Activated CD4-positive, alpha-beta T cell treated with anti-CD3 and anti-CD28 coated beads for 4 hours (primary cell): ENCODE results near the gene KIF18B.
"Not testable (repeated sequence)": the region's sequence is repeated elsewhere in the genome, so short reads cannot be mapped to it uniquely, and the experiment has no call there.

ENCODE experiments used
- DNase-seq, 2 donors: peaks; one replicate each; pipeline ENCODE4 v3.0.0-alpha.2; 2020

The KIF18B gene

DNA sequence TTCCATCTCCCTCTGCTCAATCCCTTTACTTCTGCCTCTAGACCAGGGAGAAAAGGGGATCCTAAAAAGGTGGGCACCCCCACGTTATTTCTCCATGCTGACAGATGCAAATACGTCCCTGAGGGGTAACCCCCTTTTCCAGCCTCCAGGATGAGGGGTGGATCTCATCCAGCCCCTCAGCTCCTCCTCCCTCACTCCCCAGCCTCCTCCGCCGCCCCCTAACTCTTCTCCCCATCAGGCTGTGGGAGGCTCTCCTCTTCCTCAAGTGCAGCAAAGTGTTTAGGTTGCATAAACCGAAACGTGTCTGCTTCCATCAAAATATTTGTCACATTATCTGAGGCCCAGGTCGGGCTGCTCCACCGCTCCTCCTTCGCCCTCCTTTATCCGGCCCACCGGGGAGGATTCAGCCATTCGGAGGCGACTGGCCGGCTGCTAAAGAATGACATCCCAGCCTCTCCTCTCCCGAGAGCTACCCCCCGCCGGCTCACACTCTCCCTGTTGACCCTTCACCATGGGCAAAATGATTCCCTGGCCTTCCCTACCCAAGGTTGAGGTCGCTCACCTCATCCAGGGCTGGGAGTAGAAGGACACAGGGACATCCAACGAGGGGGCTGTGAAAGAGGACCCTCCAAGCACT is 21.7 kb upstream of the KIF18B start:
- no peak for DNase-seq

DNA sequence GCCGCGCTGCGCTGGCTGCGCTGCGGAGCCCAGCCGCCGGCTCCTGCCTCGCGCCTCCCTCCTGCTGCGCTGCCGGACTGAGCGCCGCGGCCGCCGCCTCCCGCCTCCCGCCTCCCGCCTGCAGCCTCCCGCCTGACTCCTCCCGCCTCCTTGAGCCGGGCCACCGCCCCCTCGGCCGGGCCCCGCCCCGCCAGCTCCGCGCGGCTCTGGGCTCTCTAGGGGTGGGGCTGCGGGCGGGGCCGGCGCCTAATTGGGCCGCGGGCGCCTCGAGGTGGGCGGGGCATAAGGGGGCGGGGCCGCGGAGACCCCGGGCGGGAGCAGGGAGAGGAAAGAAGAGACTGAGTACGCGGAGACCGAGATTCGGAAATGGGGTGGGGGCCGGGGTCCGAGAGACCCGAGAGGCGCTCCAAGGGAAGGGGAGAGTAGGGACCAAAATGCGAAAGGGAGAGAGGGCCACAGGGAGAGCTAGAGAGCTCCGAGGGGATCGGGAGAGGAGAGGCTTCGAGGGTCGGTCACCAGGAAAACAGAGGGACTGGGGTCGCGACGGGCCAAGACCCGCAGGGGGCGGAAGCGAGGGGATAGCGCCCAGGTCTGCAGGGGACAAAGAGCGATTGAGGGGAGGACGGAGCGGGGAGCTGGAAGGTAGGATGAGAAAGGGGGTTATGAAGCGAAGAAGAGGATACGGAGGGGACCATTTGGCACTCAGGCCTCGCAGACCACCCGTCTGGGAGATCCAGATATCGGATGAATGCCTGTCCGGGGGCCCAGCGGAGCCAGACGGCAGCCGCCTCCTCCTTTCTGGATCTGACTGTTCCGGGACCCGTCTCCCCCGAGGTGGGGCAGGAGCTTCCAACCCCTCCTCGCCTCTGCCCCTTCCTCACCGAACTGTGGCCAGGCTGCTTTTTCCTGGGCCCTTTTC is 20.9 kb upstream of the KIF18B start, which contains the start of gene C1QL1:
TSS of gene C1QL1 (minus strand) at position 79 of the 919 bp plus-strand sequence. CDS start 255 bp downstream, outside the sequence.
- DNase-seq = peak; percentile 83 to 88

DNA sequence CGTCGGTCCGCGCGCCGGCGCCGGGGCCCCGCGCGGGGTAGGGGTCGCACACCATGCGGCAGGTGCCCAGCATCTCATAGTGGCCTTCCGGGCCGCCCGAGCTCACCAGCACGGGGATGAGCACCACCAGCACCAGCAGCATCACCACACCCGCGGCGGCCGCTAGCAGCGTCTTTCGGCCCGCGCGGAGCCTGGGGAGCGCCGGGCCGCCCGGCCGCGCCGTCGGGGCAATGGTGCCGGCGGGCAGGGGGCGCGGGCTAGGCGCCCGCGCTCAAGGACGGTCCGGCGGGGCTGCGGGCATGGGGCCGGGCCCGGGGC is 20.3 kb upstream of the KIF18B start:
- DNase-seq = no peak

DNA sequence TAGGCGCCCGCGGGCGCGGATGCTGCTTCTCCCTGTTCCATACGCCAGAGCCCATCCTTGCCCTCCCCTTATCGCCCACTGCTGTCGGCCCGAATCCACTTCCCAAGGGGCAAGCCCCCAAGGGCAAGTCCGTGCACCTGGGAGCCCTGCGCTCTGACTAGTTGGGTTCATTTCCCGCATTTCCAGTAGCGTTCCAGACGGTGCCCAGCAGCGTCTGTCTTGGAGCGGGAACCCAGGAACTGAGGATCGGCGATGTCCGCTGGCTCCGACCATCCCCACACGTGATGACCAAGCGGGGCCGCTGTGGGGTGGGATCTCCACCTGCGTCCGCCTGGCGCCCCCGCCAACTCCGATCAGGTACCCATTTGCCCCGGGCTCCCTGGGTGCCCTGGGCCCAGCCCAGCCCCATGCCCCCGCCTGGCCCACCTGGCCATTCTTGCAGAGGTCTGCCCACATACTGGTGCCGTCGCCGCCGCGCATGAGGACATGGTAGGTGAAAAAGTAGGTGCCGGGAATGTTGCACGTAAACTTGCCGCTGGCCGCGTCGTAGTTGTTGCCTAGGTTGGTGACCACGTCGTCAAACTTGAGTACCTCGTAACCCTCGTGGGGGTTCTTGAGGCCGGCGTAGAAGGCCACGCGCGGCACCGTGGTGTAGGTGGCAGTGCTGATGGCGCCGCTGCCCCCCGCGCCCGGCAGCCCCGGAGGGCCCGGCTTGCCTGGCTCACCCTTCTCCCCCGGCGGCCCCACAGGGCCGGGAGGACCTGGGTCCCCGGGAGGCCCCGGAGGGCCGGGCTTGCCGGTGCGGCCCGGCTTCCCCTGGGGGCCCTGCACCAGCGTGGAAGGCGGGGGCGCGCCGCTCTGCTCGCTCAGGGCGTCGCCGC is 19.7 kb upstream of the KIF18B start:
- DNase-seq = no peak

DNA sequence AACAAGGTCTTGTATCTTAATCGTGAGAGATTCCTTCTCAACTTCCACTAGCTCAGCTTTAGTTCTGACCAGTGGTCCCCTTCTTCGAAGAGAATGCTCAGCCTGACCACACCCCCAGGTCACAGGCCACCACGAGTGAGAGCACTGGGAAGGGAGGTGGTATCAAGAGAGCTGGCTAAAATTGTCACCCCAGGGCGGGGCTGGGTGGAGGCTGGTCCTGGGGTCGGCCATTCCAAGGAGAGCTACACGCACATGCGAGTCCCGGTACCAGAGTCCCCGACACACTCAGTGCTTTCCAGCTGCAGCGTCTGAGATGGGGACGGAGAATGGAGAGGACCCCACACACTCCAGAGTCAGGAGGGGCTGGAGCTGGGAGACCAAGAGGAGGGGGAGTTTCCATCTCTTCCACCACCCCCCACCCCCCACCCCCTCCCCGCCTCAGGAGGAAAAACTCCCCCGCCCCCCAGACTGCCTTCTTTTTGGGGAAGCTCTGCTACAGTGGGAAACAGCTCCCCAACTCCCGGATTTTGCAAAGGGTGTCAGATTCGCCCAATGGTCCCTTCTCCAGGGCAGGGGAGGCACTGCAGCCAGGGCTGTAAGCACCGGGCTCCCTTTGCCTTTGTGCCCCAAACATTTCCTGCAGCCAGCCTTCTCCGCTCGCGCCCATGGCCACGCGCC is 18.9 kb upstream of the KIF18B start:
- DNase-seq = no peak

DNA sequence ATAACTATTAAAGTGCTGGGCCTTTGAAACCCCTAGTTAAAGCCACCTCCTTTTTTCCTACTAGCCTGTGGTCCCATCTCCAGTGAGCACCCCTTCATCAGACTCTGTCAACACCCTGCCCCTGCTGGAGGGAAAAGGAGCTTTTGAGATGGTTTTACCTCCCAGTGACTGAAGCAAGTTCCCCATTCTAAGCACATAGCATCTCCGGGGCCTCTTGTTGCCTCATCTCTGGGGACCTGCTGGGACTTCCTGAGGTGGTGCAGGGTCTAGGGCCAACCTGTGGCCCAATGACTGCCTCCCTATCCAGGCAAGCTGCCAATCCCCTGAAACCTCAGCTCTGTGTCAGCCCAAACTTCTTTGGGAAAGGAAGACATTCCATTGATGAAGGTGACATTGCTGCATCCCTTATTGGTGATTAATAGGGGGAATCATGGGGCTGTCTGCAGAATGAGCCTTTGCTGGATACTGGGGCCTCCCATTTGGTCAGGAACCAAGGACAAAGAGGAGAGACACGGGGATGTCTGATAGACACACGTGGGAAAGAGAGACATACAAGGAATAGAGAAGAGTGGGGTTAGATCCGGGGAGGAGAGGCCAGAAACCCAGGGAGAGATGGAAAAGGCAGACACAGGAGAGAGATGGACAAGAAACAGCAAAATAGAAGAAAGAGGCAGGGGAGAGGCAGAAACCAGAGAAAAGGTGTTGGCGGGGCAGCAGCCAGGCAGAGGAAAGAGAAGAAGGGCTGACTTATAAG is 18.1 kb upstream of the KIF18B start:
- DNase-seq = no peak

DNA sequence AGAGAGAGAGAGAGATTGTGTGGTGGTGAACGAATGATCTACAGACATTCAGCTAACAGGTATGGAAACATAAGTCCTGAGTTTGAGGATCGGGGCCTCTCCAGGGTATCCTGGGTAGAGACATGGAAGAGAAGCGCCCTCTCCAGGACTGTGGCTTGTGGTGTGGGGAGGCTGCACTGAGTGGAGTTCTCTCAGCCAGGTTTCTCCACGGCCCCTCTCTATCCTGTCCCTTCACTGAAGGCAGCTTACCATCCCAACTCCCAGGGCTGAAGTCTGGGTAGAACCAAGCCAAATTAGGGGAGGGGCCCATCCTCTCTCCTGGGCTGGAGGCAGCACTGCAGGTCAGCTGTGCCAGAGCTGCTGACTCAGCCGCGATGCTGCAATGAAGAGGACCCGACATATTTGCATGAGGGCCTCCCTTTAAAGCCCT is 14.4 kb upstream of the KIF18B start:
- no peak for DNase-seq

DNA sequence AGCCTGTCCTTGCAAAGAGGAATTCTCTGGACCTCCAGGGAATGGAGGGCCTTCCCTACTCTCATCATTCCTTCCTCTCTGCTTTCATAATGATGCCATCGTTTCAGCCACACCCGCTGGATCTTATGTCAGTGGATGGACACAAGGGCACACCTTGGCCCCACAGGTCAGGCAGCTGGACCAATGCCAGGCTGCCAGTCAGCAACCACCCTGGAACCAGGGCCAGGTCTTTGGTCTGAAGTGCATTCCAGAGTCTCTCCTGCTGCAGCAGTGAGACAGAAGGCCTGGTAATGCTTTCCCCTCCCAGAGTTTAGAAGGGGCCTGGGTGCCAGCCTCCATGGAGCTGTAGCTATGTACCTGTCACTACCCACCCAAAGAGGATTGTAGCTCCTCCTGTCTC is 13.1 kb upstream of the KIF18B start:
- DNase-seq = no peak

DNA sequence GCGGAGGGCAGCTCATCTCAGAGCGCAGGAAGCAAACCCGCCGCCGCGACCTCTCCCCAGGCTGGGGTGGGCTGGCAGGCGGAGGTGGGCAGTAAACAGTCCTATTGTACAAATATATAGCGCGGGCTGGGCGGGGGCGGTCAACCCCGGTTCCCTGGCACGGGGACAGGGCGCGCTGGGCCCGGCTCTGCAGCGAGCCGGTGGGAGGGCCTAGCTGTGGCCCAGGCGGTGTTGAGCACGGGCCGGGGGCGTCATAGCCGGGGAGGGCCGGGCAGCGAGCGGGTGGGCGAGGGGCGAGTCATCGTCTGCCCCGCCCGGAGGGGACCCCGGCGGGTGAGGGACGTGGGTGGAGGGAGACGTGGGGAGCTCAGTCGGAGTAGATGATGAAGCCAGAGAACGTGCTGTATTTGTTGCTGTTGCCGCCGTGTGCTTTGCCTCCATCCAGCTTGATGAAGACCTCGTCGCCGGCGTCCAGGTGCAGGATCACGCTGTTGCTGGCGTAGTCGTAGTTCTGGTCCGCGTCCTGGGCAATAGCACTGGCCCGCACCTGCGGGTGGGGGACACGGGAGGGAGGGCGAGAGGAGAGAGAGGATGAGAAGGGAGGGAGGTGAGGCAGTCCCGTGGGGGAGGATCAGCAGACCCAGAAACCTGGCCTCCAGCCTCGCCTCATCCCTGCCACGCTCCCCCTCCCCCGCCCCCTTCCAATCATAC is 12.4 kb upstream of the KIF18B start:
- DNase-seq = peak in 1 of 2 donors; percentile 59

DNA sequence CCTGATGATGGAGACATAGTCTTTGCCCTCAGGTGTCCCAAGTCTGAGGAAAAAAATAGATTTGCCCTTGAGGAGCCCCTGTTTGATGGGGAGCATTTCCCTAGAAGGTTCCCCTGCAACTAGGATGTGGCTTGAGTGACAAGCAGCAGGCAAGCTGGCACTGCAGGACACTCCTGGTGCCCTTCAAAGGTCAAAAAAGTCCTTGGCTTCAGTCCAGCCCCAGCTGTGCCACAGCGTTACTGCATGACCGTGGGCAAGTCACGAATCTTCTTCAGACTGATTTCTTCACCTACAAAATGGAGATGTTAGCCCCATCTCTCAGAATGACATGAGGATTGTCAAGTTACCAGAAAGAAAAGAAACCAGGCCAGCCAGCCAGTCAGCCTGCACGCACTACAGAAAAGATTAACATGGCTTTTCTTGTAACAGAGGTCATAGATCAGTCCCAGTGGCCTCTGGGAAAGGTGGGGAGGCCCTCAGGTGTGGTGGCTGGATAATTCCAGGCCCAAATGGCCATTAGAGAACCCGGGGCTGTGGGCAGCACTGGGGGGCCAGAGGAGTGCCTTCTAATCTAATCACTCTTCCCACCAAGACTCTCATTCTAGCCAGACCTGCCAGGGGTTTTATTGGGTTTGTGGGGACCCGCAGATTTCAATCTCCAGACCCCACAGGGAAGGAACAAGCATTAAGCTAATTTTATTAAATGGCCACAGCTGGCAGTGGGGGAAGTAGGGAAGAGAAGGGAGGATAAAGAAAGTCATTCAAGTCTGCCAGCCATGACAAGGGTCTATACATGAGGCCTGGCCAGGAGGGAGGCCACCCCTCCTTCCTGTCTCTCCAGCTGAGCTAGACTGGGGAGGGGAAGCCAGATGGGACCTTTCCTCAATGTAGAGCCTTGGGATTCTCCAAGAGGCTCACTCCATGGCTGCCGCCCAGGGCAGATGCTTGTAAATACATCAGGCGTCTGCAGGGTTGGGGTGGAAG is 9.7 kb upstream of the KIF18B start:
- no peak for DNase-seq

DNA sequence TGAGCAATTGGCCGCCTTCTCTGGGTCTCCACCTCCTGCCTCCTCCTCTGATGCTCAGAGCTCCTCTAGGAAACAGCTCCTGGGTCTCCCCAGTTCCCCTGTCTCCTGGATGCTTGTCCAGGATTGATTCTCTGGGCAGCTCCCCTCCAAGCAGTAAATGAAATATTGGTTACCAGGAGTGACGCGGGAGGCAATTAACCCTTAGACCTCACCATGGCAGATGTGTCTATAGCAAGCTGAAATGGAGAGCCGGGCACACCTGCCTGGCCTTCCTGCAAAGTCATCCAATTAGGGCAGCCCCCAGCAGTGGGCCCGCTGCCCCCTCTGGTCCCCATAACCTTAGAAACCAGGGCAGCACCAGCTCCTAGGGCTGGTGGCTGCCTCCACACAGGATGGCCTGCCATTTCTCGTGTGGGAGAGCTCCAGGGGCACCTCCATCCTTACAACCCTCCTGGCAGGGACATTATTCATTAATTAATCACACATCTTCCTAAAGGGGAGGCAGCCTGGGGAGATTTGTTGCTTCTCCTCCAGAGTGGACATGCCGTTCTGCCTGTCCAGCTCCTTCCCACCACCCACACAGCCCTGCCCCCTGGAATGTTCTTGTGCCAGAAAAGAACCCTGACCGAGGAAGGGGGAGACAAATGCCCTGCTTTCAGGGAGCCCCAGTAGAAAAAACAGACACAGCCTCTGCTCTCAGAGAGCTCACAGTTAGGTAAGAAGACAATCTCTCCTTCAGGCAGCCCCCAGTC is 8.3 kb upstream of the KIF18B start:
- DNase-seq = no peak

DNA sequence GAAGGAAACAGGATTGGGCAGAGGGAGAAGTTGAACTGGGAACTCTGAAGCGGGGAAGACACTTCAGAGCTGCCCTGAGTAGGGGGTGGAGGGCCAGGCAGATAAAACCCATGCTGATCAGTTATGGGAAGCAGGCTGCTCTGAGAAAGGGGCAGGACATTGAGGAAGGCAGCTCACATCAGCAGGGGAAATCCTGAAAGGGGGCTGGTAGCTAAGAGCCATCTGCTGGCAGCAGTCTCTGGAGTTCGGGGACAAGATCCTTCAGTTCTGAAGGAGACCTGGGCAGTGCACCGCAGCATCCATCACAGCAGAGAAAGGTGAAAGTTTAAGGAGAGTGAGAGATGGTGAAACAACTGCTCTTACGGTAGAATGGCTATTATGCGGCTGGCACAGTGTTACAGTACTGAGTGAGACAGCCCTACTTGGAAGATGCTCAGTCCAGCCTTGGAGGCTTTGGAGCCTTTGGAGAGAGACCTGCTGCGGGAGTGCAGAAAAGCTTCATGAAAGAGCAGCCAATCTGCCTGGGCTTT is 5.4 kb upstream of the KIF18B start:
- DNase-seq = no peak

DNA sequence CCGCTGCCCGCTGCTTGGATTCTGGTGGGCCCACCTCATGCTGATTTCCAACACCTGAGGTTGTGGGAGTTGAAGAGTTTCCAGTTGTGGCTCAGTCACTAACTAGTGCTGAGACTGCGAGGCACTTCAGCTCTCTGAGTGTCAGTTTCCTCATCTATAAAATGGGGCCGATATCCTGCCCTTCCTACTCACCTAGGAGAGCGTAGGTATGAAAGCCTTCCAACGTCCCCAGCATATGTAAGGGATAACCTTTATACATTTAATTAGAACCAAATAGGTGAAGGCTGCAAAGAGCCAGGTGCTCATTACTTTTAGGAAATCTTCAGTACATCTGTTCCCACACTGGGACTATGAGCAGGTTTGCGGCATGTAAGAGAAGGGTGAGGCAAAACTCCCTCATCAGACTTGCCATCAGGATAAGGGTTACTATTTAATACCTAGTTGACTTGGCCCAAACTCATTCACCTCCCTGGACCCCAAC is 782 bp upstream of the KIF18B start:
- peak in 1 of 2 donors; percentile 6 for DNase-seq

DNA sequence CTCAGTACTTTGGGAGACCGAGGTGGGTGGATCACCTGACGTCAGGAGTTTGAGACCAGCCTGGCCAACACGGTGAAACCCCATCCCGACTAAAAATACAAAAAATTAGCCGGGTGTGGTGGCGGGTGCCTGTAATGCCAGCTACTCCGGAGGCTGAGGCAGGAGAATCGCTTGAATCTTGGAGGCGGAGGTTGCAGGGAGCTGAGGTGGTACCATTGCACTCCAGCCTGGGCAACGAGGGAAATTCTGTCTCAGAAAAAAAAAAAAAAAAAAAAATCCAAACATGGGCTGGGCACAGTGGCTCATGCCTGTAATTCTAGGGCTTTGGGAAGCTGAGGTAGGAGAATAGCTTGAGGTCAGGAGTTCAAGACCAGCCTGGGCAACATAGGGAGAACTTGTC is 1.9 kb downstream of the KIF18B start:
- not testable (repeated sequence) for DNase-seq

DNA sequence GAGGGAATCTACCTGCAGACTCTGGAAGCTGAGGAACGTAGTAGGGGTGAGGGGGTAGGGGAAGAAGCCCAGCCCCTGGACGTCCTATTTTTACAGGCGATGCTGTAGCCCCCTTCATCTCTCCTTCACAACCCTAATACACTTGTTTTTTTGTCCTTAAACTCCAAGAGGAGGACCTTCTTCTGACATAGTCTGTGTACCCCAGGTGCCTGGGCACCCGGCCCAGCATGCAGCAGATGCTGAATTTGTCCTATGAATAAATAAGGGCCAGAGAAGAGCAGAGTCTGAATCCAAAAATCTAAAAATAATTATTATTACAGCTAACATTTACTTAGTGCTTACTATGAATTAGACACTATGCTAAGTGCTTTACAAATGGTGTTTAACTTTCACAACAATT is 5.1 kb downstream of the KIF18B start:
- DNase-seq = no peak

DNA sequence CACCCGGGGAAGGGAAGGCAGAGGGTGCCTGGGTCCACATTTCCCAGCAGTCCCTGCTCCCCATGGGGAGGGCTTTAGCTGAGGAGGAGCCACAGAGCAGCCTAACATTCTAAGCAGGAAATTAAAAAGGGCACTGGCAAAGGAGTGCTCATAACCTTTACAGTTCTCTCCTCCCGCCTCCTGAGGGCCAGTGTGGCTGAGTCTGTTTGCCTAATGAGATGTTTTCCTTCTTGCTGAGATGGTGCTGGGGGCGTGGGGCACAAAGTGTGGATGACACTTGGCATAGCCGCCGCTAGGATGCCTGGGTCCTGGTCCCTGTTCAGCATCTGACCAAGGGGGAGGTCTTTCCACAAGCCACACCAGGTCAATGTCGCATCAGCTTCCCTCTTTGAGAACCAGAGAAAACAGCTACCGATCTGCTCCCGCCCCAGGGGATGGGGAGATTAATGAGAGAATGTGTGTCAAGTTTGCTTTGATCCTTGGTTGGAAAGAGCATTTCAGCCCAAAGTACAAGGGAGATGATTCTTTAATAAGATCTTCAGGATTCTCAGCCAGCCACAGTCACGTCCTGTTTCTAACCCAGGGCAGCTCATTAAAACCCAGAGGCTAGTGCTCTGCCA is 5.8 kb downstream of the KIF18B start:
- no peak for DNase-seq

DNA sequence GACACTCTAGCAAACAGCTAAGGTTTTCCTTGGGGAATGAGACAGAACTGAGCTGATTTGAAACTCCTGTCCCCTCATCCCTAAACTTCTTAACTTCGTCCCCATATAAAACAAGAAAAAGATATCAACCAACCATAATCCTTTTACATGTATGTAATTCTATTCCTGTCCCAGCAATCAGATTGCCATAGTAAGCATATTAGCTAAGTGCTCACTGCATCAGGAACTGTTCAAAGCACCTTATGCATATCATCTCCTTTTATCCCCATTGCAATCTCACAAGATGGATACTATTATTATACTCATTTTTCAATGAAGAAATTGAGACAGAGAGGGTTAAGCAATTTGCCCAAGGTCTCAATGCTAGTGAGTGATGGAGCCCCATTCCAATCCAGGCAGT is 6.8 kb downstream of the KIF18B start:
- DNase-seq = no peak

DNA sequence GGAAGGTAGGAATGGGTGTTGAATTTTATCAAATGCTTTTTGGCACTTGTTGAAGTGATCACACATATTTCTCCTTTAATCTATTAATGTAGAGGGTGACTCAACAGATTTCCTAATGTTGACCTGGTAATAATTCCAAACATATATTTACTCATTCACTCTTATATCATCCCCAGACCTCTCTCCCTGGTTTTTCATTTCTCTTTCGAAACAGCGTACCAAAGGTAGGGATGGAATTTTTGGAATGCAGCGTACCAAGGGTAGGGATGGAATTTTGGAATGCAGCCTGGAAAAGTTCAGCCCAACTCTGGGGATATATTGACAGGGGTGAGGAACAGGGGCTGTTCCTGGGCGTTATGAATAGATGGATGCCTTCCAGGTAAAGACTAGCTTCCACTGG is 7.3 kb downstream of the KIF18B start:
- no peak for DNase-seq
